Germinal center (tissue), 1 donor: ENCODE results near the gene CCDC50.

ENCODE experiments used
- DNase-seq: peaks from one replicate; pipeline ENCODE4 v3.0.0; 2012; ENCODE audit warnings: mixed read lengths, low spot score

CCDC50 gene

DNA sequence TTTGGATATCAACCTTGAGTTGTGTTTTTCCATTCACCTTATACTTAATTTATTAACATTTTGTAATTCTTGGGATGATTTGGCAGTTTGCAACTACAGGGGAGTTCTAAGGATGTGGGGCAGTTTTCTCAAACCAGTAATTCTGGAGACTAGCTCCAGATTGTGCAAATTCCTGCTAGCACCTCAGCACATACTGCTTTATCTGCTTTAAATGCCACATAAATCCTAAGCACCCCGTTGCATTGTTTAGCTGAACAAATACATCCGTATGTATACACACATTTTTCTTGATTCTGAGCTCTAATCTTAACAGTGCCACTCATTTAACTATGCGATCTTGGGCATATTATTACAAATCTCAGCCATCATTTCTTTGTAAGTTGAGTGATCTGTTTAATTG lies 18.0 kb downstream of the CCDC50 start:
- no peak for DNase-seq

DNA sequence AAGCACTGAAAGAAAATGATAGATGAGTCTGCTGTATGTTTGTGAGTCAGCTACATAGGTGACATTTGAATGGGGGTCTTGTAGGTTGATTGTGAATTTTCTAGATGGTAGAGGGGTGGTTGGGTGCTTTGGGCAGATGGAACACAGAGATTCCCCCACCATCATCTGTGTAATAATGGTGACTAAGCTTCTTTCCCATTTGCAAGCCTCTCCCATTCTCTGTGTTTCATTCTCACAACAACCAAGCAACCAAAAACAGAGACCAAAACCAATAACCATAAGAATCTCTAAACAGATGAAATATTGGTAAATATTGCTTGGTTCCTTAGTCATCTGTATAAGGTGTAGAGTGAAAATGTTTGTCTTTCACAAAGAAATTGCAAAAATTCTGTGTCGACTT lies 18.9 kb downstream of the CCDC50 start:
- DNase-seq = no peak

- DNase-seq = no peak
Measured at GRCh38 chr3:191350396-191351090, 21.3 kb downstream of the CCDC50 start.

GRCh38 chr3:191352014-191352413 lies 22.8 kb downstream of the CCDC50 start:
- no peak for DNase-seq

DNA sequence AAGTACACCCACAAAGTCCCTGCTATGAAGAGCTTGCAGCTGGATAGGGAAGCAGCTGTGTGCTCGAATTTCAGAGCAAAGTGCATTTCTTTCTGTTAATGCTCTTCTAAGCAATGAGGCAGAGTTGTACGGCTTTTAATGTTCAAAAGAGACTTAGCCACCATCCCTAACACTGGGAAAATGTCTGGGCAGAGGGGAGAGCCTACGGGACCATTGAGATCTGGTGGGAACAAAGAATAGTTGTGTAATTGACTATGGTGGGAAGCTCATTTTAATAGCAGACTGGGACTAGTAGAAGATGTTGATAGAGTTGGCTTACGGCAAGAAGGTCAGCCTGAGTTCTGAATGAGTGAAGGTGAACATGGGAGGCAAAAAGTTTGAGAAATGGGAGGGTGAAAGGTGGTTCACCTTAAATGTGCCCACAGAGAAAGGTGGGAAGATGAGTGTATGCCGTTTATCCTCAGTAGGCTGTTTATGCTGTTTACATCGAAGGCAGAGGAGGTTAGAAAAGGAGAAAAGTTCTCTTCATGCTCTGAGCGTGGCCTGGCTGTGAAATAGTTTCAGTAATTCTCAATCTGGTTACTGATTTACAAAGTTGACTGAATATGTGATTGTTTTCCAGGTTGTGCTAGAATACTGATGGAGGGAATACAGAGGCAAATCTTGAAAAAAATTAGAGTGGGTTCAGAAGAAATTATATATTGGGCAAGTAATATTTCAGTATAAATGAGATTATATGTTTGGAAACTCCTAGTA lies 24.0 kb downstream of the CCDC50 start:
- no peak for DNase-seq

DNA sequence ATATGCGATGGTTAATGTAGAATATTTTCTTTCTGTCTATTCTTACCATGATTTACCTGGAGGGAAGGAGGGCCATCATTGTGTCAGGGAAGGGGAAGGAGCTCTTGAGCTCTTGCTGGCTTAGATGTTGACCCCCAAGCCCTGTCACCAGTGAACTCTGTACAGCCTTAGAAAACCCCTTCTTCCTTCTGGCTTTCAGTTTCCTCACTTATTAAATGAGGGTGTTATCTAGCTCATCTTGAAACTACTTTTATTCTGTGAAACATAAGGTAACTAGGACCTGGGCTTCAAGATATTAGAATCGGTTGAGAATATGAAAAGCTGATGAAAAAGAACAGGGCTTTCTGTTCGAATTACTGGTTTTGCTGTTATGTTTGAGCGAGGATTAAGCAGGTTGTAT lies 26.2 kb downstream of the CCDC50 start:
- no peak for DNase-seq

DNA sequence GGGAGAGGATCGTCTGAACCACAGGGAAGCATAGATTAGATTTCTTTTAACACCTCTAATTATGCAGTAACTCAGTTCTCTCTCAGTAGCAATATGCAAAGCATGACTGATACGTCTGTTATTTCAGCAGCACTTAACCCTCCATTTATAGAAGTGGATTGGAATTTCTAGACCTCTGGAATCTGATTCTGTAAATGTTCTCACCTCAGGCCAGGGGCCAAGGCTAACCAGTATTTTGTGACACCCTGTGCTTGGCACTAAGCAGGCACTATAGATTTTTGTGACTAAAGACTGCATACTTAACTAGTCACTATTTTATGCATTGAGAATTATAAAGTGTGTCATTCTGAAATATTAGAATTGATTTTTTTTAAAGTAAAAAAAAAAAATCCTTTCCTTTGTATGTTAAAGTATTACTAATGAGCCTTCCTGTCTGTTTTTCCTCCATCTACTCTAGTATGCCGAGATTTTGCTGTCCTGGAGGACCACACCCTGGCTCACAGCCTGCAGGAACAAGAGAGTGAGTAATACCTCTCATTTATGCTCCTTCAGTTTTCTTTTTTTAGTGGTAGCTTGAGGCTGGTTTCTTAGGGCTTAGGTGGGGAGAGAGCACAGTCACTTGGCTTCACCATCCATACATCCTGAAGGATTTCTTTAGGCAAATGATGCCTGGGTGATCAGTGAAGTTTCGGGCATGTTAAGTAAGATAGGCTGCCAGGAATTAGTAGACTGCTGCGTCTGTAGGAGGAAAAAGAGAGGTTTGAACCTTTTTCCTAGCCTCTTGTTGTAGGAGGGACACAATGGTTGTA lies 27.6 kb downstream of the CCDC50 start:
- DNase-seq = no peak

DNA sequence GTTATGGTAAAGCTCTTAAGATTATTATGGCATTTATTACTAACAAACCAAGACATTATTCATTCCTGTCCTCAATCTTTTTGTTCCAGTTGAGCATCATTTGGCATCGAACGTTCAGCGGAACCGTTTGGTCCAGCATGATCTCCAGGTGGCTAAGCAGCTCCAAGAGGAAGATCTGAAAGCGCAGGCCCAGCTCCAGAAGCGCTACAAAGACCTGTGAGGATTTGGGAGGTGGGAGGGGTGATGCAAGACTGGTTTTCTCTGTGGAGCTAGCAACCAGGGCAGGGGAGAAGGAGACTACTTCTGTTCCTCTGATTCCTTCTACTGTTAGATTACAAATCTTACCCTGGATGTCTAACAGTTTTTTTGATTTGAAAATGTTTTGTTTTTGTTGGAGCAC lies 28.7 kb downstream of the CCDC50 start:
- DNase-seq = no peak

DNA sequence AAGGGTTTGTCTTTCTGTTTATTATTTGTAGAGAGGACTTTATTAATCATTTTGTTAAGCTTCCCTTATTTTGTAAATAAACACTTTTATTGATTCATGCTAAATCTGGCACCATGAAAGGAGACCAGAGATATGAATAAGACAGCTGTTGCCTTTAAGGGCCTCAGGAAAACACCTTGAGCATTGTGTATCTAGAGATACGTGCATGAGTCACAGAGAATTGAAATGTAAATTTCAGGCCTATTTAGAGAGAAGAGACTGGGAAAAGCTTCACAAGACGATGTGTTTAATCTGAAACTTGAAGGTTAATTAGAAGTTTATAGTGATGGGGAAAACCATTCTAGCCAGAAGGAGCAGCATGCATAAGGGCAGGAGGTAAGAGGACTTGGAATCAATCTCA lies 29.7 kb downstream of the CCDC50 start:
- no peak for DNase-seq

DNA sequence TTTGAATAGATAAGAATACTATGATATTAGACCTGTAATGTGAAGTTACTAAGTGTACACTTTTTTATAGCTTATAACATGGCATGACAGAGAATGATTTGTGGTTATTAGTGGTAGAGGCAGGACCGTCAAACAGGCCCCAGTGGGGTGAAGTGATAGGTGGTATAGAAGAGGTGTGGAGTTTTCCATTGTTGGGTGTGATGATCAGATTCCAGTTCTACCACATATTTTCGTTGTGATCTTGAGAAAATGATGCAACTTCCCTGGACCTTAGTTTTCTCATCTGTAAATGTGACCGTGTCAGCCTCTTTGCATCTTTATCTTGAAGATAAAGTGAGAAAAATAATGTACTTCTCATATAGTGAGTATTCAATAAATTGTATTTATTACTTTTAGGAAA lies 31.4 kb downstream of the CCDC50 start:
- no peak for DNase-seq

GRCh38 chr3:191361456-191361855 lies 32.3 kb downstream of the CCDC50 start:
- no peak for DNase-seq

GRCh38 chr3:191362037-191362436 lies 32.8 kb downstream of the CCDC50 start:
- no peak for DNase-seq

GRCh38 chr3:191362524-191363090 lies 33.4 kb downstream of the CCDC50 start:
- DNase-seq = no peak

DNA sequence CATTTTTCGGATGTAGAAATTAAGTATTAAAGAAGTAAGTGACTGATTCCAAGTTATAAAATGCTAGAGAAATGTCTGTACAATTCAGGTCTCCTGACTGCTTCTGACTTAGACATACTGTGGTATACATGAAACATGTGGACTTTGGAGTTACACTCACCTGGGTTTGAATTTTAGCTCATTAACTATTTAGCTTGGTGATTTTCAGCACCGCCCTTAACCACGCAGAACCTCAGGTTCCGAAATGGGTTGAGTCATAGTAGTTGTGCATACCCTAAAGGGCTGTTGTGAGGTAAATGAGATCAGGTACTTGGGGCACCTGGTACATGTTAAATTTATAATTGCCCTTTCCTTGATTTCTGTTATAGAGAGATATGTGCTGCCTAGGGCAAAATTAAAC lies 34.0 kb downstream of the CCDC50 start:
- no peak for DNase-seq

DNA sequence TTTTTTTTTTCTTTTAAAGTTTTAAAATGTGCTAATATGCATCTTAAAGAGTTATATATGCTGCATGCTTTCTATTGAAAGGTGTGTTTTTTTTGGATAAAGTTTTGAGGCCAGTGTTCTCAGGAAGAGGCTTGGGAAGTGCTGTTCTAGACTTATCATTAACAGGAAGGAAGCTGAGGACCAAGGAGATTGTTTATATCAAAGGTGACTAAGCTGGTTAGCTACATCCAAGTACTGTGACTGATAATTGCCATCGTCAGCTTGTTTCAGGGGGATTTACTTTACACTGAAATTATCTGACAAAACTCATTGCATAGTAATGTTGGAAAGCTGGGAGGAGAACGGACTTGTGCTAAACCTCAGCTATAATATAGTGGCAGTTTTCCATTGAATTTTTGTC lies 37.5 kb downstream of the CCDC50 start:
- DNase-seq = no peak

DNA sequence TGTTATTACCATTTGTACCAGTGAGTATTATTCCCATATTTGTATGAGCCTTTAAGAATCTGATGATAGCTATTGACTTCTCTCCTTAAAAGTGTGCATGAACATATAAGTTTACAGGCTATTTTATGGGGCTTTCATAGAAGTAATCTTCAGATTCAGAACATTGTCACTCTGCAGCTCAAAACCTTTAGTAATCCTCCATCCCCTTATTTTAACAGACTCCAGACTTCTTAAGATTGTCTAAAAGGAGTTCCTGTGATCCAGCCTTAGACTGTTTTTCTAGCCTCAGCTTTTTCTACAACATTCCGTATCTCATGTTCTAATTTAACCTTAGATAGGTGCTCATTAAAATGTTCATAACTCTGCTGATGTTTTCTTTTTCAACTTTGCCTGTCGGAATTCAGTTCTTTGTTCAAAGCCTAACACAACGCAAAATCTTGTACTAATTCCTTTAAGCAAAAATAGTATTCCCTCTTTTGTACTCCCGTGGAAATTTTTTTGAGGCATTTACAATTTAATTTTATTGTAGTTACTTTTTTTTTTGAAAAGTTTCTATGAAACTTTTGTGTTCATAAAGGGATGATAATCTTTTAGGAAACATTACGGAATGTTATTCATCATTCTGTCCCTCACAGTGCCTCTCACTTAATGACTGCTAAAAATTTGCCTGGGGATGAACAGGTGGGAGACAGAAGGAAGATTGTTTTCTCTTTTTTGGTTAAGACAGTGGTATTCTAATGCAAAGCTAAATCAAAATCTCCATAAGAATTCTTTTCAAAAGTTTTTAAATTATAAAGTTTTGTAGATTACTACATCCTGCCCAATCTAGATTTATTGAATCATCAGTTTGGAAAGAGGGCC lies 39.8 kb downstream of the CCDC50 start:
- no peak for DNase-seq

- no peak for DNase-seq
Measured at GRCh38 chr3:191369616-191370010, 40.4 kb downstream of the CCDC50 start.

DNA sequence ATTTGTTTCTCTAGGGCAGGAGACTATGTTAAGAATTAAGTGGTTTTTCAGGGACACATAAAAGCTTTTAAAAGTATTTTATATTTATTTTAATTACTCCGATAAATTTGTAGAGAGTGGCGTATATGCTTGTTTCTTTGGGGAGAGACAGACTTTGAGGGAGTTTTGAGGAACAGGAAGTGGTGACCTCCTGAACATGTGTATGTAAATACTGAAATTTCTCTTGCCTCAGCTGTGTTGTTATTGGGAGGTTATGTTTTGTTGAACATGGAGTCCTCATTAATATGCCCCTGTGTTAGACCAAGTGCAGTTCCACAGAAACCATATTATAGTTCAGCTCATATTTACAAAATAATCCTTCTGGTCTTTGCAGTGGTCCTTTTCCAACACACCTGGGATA lies 42.9 kb downstream of the CCDC50 start:
- no peak for DNase-seq

DNA sequence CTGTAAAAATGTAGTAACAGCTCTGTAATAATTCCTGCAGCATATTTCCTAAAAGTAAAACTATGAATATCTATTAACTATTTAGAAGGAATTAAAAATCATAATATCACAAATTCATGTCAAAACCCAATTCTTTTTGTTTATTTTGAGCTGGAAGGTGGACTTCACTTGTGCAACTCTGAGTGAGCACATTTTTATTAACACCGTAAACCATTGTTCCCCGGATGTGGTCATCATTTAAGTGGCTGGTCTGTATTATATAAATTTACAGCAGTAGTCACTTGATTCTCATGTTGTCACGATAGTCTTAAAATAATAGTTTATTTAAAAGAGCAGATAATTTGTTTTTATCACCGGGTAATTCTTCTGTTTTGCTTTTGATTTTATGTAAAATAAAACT lies 44.1 kb downstream of the CCDC50 start:
- DNase-seq = no peak

GRCh38 chr3:191376516-191377141 lies 47.4 kb downstream of the CCDC50 start:
- DNase-seq = no peak

- no peak for DNase-seq
Measured at GRCh38 chr3:191378142-191378812, 49.1 kb downstream of the CCDC50 start.
